A673 (cell line): ENCODE results near the gene REN. TPM values are rescaled to one million over a fixed set of nuclear protein-coding genes. Genes with fewer than 3 reads are reported as not detected.

Experiments
- BruUV-seq: library from RNA; stranded (reverse); fragments of 400-500 nt; replicated peaks from 2 replicates; lab custom pipeline; 2021; lab: Mats Ljungman, UMichigan
- CTCF ChIA-PET: fragments of 300-600 bp; sonication (Branson Sonifier 250); formaldehyde crosslinking; loops from one replicate; lab custom pipeline; 2022; ENCODE audit warnings: antibody characterized with exemption; lab: Charles Lee
- POLR2A ChIA-PET: fragments of 300-600 bp; sonication (Branson Sonifier 250); formaldehyde crosslinking; loops from one replicate; lab custom pipeline; 2022; ENCODE audit warnings: antibody characterized with exemption; ENCODE audit not compliant: low non-redundant PET; lab: Charles Lee
- DNase-seq: peaks from one replicate; pipeline ENCODE4 v3.0.0-alpha.2; 2015; ENCODE audit warnings: low spot score
- H3K27ac ChIP-seq: fragments of 200-600 bp; sonication (generic); 2 replicates; pipeline ENCODE4 v1.5.1; 2016; ENCODE audit warnings: mixed run types, low read depth, mild to moderate bottlenecking, mixed read lengths, antibody characterized with exemption, low read length; ENCODE audit not compliant: poor library complexity, severe bottlenecking
- H3K27me3 ChIP-seq: fragments of 200-600 bp; sonication (generic); replicated peaks from 2 replicates; pipeline ENCODE4 v1.6.1; 2017; ENCODE audit warnings: mixed run types, low read depth, mild to moderate bottlenecking, mixed read lengths, antibody characterized with exemption, low read length; ENCODE audit not compliant: insufficient read depth, poor library complexity
- H3K36me3 ChIP-seq: fragments of 200-600 bp; sonication (generic); 2 replicates; pipeline ENCODE4 v1.6.1; 2016; ENCODE audit warnings: mixed run types, mild to moderate bottlenecking, mixed read lengths, antibody characterized with exemption, low read length; ENCODE audit not compliant: insufficient read depth, poor library complexity, severe bottlenecking
- H3K4me1 ChIP-seq: fragments of 200-600 bp; sonication (generic); 2 replicates; pipeline ENCODE4 v1.6.1; 2017; ENCODE audit warnings: mixed run types, mild to moderate bottlenecking, mixed read lengths, antibody characterized with exemption, low read length; ENCODE audit not compliant: insufficient read depth, poor library complexity, severe bottlenecking
- H3K4me3 ChIP-seq: fragments of 200-600 bp; sonication (generic); 2 replicates; pipeline ENCODE4 v1.5.1; 2016; ENCODE audit warnings: low read depth, mixed run types, mild to moderate bottlenecking, mixed read lengths, low read length; ENCODE audit not compliant: poor library complexity, severe bottlenecking
- H3K9me3 ChIP-seq: fragments of 200-600 bp; sonication (generic); 2 replicates; pipeline ENCODE4 v1.6.1; 2016; ENCODE audit warnings: mixed run types, low read depth, mild to moderate bottlenecking, mixed read lengths, antibody characterized with exemption, low read length; ENCODE audit not compliant: poor library complexity, severe bottlenecking
- CTCF ChIP-seq: fragments of 300-800, 200-600 bp; sonication (generic); conservative IDR thresholded peaks from 2 replicates; pipeline ENCODE4 v1.5.1; 2017; ENCODE audit warnings: low read depth, mild to moderate bottlenecking, antibody characterized with exemption, low read length, moderate library complexity, mixed read lengths
- EZH2 ChIP-seq: fragments of 200-600 bp; sonication (generic); IDR thresholded peaks from 2 replicates; pipeline ENCODE4 v1.6.1; 2017; ENCODE audit warnings: borderline replicate concordance, low read depth, mild to moderate bottlenecking, mixed read lengths, antibody characterized with exemption, low read length; ENCODE audit not compliant: poor library complexity, severe bottlenecking
- intact Hi-C: fragments of 100-400 bp; cut with micrococcal nuclease; formaldehyde crosslinking; loops from one replicate; pipeline ENCODE4 v1.10.0; 2022; ENCODE audit not compliant: unreplicated experiment
- total RNA-seq: library from RNA; stranded (reverse); gene quantifications from 2 replicates; pipeline ENCODE4 v1.2.3, GENCODE V29; 2021

Gene REN
- total RNA-seq, 1 experiment from 2014 or later: not detected

DNA sequence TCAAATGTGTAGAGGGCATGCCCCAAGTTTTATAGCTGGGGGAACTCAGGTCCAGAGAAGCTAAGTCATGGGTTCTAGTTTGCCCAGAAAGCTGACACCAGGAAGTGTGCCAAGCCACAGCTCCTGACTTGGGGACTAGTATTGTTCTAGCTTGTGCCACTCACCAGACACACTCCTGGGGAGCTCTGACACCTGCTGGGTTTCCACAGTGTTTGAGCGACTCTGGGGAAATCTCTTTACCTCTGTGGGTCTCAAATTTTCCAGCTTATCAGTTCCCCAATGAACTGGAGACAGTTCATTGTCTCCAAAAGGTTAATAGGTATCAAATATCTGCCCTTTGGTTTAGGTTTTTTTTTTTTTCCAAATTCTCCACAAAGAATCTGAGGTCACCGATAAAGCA lies 25.9 kb upstream of the REN start:
- Histone ChIP-seq H3K9me3 (no peaks in the 10 kb centered on the region), H3K4me1 (peaks cover 14% of the 10 kb centered on the region), H3K27ac (no peak overlapping the region), H3K27me3 (peaks cover 16% of the 10 kb centered on the region), H3K4me3 (no peak overlapping the region), H3K36me3 (no peaks in the 10 kb centered on the region)
- no TSS peak for BruUV-seq
- DNase-seq: no peak
- intact Hi-C loops: no loop called here
- TF ChIP-seq EZH2 (no peak), CTCF (no peak)
- CTCF ChIA-PET: interaction anchor here (1.2 kb wide), 1 partner anchor 15 kb away, joined by 3 read pairs; no protein-coding TSS in a partner anchor
- POLR2A ChIA-PET: no interaction called here

DNA sequence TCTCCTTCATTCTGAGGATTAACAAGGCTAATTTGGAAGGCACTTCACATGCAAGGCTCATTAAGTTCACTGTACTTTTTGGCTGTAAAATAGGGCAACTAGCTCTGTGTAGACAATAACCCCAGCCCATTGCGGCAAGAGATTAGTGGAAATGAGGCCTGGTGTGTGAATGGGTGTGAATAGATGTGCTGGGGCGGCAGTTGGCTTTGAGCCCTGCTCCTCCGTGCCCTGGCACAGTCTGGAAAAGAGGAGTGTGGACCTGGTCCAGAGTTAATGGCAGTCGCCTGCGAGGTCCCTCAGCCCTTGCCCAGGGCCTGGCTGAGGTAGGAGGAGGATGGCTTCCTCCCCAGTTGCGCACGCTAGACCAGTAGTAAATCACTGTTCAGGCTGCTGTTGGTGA lies 25.3 kb upstream of the REN start:
- Histone ChIP-seq H3K4me1 (peaks cover 14% of the 10 kb centered on the region), H3K27me3 (peaks cover 20% of the 10 kb centered on the region), H3K4me3 (no peak overlapping the region), H3K27ac (no peak overlapping the region), H3K9me3 (no peaks in the 10 kb centered on the region), H3K36me3 (no peaks in the 10 kb centered on the region)
- no peak for TF ChIP-seq EZH2
- no peak for TF ChIP-seq CTCF
- intact Hi-C loops: no loop called here
- ChIA-PET CTCF (no interaction called here), POLR2A (interaction anchor here (0.6 kb wide), 1 partner anchor 392 kb away, joined by 4 read pairs; no protein-coding TSS in a partner anchor)
- no peak for DNase-seq
- no TSS peak for BruUV-seq

- BruUV-seq: no TSS peak
- H3K27ac ChIP-seq: no peak overlapping the region
These were observed 24.4 kb upstream of the REN start for GRCh38 chr1:204190212-204191211.

More at GRCh38 chr1:204190212-204191211, 24.4 kb upstream of the REN start:
- Histone ChIP-seq H3K27me3 (peaks cover 20% of the 10 kb centered on the region), H3K4me3 (peak overlapping the region; percentile 23), H3K36me3 (no peaks in the 10 kb centered on the region), H3K9me3 (no peaks in the 10 kb centered on the region), H3K4me1 (peaks cover 14% of the 10 kb centered on the region)
- peak; percentile 35 for DNase-seq
- intact Hi-C loops: no loop called here
- CTCF ChIA-PET: no interaction called here
- no peak for TF ChIP-seq CTCF
- no peak for TF ChIP-seq EZH2
- POLR2A ChIA-PET: interaction anchor here (0.5 to 0.6 kb wide), 2 partner anchors 316 to 391 kb away, joined by 3 to 4 read pairs; no protein-coding TSS in a partner anchor
